HT1080 (cell line): Measurements from ENCODE around the gene CNDP2. TPM values are rescaled to one million over a fixed set of nuclear protein-coding genes. Genes with fewer than 3 reads are reported as not detected.

ENCODE experiments used
- DNase-seq: peaks from one replicate; pipeline ENCODE4 v3.0.0-alpha.2; 2015; ENCODE audit warnings: low read depth
- polyA plus RNA-seq, 2 experiments: library from polyadenylated mRNA; depleted of rRNA; stranded (reverse); fragments of >200 nt; gene quantifications; 2 replicates each; pipeline ENCODE4 v1.2.3, GENCODE V29; 2015
- total RNA-seq: library from RNA; depleted of rRNA; stranded (reverse); fragments of >200 nt; shearing (Covaris generic); gene quantifications from 2 replicates; pipeline ENCODE4 v1.2.3, GENCODE V29; 2014; rRNA removed

CNDP2 gene
- 70.3 and 86.6 TPM in 2 replicates for total RNA-seq
- polyA plus RNA-seq (2015; cell fraction: cytosol; rRNA removed), result 95.4 and 99.5 TPM in 2 replicates
- 150 and 170 TPM in 2 replicates for polyA plus RNA-seq (2015; cell fraction: nucleus; rRNA removed)

- peak; percentile 98 for DNase-seq
Measured at GRCh38 chr18:74495581-74496507, at the start of gene CNDP2. Gene CNDP2 (plus strand): TSS chr18:74496363. CDS start chr18:74499974, 3,611 bp downstream.

DNA sequence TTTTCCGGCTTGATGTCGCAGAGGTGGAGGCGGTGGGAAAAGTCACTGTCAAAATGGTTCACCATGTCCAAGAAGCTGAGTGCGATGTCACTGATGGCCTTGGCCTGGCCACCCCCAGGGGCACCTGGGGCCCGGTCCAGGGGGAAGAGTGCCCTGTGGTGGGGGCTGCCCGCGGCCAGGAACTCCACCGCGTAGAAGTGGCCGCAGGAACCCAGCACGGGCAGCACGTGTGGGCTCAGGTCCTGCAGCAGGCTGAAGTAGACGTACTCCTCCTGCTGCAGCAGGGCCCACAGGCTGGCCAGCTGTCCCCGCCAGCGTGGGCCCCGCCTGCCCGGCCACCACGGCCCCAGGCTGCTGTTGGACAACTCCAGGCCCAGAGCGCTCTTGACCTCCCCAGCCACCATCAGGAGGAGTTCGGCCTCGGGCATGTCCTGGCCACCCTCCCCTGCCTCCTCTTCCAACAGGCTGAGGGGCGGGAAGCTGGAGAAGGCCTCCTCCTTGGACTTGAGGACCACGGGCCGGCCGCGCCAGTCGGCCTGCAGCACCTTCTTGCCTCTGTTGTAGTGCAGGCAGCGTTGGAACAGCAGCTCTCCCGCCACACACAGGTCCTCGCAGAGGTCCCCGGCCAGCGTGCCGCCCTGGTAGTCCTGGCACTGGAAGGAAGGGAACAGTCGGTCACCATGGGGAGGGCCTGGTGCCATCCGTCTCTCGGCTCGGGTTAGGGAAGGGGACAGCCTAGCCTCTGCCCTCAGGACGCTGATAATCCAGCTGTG, 49.3 kb upstream of the CNDP2 start:
- no peak for DNase-seq

DNA sequence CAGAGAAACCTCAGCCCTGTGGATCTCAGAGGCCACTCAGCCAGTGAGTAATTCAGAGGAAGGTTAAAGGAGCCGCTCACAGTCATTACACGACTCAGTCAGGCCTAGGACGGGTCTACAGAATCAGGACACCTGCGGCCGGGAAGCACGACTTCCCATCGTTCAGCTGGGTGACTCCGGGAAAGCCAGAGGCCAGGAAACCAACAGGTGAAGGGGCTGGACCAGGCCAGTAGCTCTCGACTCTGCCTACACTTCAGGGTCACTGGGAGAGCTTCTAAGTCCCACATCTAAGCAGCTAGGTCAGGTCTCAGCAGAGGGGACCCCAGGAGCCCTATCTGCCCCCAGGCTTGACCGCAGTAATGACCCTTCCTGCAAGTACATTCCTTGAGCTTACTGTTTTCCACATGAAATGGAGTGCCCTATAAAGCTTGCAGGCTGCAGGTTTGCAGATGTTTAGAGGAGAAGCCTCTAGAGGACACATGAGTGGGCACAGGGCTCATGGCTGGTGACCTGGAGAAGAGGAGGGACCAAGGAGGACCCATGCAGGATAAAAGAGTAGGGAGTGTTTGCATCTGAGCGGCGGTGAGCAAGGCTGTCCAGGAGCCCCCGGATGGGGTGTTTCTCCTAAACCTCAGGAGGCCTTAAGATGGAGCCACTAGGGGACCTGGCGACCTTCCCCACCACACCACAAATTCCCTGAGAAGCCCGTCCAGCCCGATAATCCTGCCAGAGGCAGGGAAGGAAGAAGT, 48.6 kb upstream of the CNDP2 start:
- DNase-seq, result no peak

- DNase-seq, result no peak
Measured at GRCh38 chr18:74450626-74451025, 45.5 kb upstream of the CNDP2 start.

GRCh38 chr18:74451148-74451547, 45.0 kb upstream of the CNDP2 start:
- no peak for DNase-seq

DNA sequence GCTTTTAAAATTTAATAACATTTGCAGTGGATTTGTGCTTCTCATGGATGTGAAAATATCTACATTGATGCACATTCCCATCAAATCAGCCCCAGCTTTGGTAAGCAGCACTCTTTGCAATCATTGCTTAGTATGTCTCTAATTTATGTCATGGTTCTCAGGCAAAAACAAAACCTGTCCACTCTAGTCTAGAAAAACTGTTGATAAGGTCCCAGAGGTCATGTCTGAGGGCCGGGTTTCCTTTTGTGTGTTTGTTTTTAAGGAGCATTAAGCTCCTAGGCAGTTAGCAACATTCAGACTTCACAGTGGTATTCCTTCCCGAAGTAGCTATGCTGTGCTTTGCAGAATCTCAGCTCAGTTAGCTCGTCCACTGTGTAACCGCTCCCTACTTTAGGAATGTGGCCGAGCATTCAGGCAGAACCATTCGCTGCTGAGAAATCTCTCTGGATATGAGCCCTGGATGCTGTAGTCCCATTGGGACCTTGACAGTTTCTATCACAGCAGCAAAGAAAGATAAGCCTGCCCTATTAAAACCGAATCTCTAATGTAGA, 43.1 kb upstream of the CNDP2 start:
- DNase-seq, result no peak

GRCh38 chr18:74453642-74454198, 42.4 kb upstream of the CNDP2 start:
- no peak for DNase-seq

DNA sequence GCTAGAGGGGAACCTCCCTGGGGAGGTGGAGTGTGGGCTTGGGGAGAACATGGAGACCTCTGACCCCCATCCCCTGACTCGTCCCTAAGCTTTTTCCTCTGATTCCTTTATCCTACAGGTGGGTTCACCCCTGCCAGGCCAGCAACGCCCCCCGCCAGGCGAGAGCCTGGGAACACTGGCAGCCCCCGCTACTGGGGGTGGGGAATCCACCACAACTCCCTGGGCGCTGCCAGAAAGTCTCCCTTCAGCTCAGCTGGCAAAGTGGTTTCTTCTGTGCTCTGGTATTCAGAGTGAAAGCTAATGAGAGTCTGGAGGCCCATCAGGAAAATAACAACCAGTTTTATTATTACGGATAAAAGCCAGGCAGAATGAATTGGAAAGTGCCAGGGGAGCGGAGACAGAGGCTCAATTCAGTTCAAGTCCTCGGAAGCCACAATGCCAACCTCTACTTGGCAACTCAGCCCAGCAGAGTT, 41.8 kb upstream of the CNDP2 start:
- no peak for DNase-seq

DNA sequence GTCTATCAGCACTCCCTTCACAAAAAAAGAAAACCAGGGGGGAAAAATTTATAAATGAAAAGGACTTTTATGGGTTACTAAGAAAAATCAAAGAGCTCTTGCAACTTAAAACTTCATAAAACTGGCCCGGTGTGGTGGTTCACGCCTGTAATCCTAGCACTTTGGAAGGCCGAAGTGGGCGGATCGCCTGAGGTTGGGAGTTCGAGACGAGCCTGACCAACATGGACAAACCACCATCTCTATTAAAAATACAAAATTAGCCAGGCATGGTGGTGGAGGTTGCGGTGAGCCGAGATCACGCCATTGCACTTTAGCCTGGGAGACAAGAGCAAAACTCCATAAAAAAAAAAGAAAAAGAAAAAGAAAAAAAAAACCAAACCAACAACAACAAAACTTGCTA, 40.8 kb upstream of the CNDP2 start:
- DNase-seq, result no peak

- no peak for DNase-seq
Measured at GRCh38 chr18:74456017-74456348, 40.2 kb upstream of the CNDP2 start.

- no peak for DNase-seq
Measured at GRCh38 chr18:74456349-74457042, 39.7 kb upstream of the CNDP2 start.

- DNase-seq, result no peak
Measured at GRCh38 chr18:74457043-74457724, 39.0 kb upstream of the CNDP2 start, which contains the start of gene DIPK1C. Gene DIPK1C (minus strand): TSS chr18:74457308. CDS start chr18:74457259, 49 bp downstream.

GRCh38 chr18:74457725-74458421, 38.3 kb upstream of the CNDP2 start:
- no peak for DNase-seq

GRCh38 chr18:74459889-74460288, 36.3 kb upstream of the CNDP2 start:
- DNase-seq, result peak; percentile 31

DNA sequence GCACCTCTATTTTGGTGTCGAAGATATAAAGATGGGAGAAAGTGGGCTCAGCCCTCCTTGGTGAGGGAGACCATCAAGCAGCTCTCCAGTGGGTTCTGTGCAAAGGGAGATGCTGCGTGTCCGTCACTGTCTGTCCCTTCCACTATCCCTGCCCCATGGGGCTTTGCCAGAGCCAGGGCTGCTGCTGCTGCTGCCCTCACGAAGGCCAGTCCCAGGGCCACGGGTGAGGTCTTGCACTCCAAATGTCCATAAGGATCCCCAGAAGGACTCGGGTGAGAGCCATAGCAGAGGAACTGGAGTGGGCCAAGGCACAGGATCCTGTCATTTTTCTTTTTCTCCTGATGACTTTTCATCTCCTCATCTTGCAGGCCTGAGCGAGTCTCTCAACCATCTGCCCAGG, 35.3 kb upstream of the CNDP2 start:
- DNase-seq, result no peak

DNA sequence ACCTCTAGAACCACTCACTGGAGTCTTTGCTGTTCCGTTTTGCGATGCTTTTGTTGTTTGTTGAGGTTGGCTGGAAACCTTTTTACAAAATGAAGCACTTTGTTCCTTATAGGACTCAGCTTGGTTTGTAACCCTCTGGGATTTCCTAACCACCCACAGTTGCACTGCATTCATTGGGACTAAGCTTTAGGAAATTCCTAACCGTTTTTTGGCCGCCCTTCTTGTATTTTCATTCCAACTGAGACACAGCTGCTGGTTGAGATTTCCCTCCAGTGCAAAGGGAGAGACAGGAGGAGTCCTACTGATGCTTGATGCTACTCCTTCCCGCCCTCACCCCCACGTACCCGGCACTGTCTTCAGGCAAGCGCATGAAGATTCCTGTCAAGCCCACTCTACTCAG, 32.9 kb upstream of the CNDP2 start:
- no peak for DNase-seq

- DNase-seq, result no peak
Measured at GRCh38 chr18:74463983-74464382, 32.2 kb upstream of the CNDP2 start.

DNA sequence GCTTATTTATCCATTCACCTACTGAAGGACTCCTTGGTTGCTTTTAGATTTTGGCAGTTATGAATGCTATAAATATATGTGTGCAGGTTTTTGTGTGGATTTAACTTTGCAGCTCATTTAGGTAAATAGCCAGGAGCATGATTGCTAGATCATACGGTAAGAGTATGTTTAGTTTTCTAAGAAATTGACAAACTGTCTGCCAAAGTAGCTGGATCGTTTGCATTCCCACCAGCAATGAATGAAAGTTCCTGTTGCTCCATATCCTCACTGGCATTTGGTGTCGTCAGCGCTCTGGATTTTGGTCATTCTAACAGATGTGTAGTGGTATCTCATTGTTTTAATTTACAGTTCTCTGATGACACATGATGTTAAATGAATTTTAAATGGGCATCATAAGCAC, 30.4 kb upstream of the CNDP2 start:
- DNase-seq, result no peak

DNA sequence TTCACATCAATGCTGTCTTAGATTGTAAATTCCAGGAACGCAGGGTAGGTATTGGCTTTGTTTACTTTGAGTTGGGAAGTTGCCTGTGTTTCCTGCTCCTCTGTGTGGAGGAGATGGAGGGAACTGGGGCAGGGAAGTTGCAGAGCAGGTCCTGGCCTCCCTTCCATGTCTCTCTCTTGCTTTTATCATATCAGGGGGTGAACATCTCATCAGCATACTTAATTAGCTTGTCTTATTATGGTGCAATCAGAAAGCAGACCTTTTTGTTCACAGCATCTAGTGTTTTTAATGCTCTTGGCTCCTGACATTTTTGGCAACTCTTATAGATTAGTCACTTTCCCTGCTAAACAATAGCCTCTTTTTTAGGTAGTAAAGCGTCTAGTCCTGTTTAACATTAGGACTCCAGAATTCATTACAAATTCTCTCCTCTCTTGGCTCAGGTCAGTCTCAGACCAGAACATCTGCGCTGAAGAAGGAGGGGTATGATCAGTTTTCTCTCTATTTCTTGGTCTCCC, 27.6 kb upstream of the CNDP2 start:
- DNase-seq, result peak; percentile 73
